ELR (cell line): ENCODE measurements around the gene HIP1R.
"Not testable (repeated sequence)": the region's sequence is repeated elsewhere in the genome, so short reads cannot be mapped to it uniquely, and the experiment has no call there.

Experiments
- DNase-seq: peaks from one replicate; pipeline ENCODE4 v3.0.0-alpha.2; 2015; ENCODE audit warnings: low read depth

HIP1R gene

GRCh38 chr12:122834921-122835749 lies at the start of gene HIP1R:
TSS of gene HIP1R (plus strand) at chr12:122835457. CDS start at chr12:122835551, 94 bp downstream.
- peak; percentile 45 for DNase-seq

- DNase-seq, result no peak
These were observed 49.8 kb upstream of the HIP1R start for GRCh38 chr12:122785503-122785902.

- peak; percentile 41 for DNase-seq
These were observed 46.9 kb upstream of the HIP1R start for GRCh38 chr12:122788387-122788786.

GRCh38 chr12:122789637-122790036 lies 45.6 kb upstream of the HIP1R start:
- no peak for DNase-seq

- DNase-seq, result peak; percentile 75
These were observed 44.7 kb upstream of the HIP1R start for GRCh38 chr12:122790393-122791075.

- peak; percentile 76 for DNase-seq
These were observed 41.6 kb upstream of the HIP1R start for GRCh38 chr12:122793685-122794106.

GRCh38 chr12:122795807-122796206 lies 39.5 kb upstream of the HIP1R start:
- DNase-seq, result no peak

GRCh38 chr12:122799641-122800243 lies 35.5 kb upstream of the HIP1R start:
- DNase-seq, result no peak

- no peak for DNase-seq
These were observed 31.3 kb upstream of the HIP1R start for GRCh38 chr12:122803937-122804336.

GRCh38 chr12:122804957-122805356 lies 30.3 kb upstream of the HIP1R start:
- DNase-seq, result not testable (repeated sequence)

GRCh38 chr12:122807651-122808050 lies 27.6 kb upstream of the HIP1R start:
- DNase-seq, result no peak

GRCh38 chr12:122811777-122812176 lies 23.5 kb upstream of the HIP1R start:
- DNase-seq, result no peak

- DNase-seq, result no peak
These were observed 21.9 kb upstream of the HIP1R start for GRCh38 chr12:122813310-122813713.

GRCh38 chr12:122819209-122819785 lies 16.0 kb upstream of the HIP1R start:
- DNase-seq, result no peak

- DNase-seq, result no peak
These were observed 15.1 kb upstream of the HIP1R start for GRCh38 chr12:122820138-122820537.

GRCh38 chr12:122820838-122821271 lies 14.4 kb upstream of the HIP1R start:
- DNase-seq, result no peak

- no peak for DNase-seq
These were observed 11.8 kb upstream of the HIP1R start for GRCh38 chr12:122823429-122823828.

- no peak for DNase-seq
These were observed 9.2 kb upstream of the HIP1R start for GRCh38 chr12:122825773-122826724.

- no peak for DNase-seq
These were observed 8.0 kb upstream of the HIP1R start for GRCh38 chr12:122827258-122827657.

GRCh38 chr12:122830517-122831214 lies 4.6 kb upstream of the HIP1R start:
- peak; percentile 97 for DNase-seq
